HG03439 (cell line): ENCODE measurements around the gene UBE2N.
"Not testable (repeated sequence)": the region's sequence is repeated elsewhere in the genome, so short reads cannot be mapped to it uniquely, and the experiment has no call there.

Experiments
- ATAC-seq: cut with Tn5 transposase; IDR thresholded peaks from one replicate; pipeline ENCODE4 v1.9.1; 2021; ENCODE audit warnings: mild to moderate bottlenecking, moderate library complexity; ENCODE audit not compliant: unreplicated experiment

UBE2N gene

DNA sequence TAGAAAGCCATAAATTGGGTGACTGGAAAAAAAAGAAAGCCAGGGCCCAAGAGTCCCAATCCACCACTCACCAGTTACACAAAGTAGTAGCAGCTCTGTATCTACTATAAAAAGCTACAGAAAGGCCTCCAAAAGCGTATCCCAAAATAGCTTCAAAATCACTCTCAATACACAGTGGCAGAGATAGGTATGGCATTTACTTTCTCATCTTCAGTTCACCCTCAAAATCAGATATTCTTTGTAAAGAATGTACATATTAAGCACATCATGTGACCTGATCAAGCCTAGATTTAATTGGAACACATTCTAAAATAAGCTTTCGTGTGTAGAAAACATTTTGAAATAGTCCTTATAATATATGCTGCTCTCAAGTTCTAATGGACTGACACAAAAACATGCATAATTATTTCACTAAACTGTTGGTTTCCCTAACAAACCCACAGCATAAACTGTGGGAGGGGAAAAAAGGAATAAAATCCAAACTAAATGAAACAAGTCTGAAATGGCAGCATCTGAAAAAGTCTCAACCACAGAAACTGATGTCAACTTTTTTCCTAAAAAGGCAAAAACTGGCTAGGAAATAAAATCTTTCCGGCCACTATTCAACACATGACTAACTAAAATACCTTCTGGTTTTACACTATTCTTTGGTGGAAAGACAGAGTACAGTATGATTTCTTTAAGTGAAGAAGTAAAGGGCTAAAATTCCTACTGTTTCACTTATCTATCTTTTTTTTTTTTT lies 25.9 kb downstream of the UBE2N start:
- no peak for ATAC-seq

DNA sequence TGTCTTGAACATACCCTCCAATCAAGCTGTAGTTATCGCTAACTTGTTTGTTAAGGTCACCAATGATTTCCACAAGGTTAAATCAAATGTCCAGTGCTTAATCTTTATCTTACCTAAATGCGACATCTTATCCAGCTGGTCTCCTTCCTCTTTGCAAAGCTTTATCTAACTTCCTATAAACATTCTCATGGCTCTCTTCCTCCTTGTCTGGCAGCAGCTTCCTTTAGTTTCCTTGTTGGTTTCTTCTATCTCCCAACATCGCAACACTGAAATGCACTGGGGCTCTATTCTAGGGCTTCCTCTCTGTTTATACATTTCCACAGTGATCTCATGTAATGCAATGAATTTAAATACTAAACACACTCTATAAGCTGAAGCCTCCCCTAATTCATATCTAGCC lies 28.7 kb downstream of the UBE2N start:
- ATAC-seq, result no peak

DNA sequence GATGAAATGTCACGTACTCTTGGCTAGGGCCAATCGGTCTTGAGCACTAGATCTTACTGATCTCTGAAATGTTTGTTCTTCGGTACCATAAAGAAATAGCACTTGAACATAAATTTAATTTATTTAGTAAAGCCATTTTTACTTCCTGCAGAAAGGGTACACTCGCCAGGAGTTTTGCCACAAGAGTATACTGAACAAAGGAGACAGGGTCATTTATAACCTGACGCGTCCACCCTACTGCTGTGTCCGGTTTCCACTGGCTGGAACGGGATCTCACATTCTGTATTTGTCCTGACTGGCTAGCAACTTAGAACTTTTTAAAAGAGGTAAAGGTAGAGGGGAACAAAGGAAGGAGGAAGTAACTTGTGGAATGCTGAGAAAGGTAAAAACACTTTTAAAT lies 29.4 kb downstream of the UBE2N start:
- not testable (repeated sequence) for ATAC-seq

DNA sequence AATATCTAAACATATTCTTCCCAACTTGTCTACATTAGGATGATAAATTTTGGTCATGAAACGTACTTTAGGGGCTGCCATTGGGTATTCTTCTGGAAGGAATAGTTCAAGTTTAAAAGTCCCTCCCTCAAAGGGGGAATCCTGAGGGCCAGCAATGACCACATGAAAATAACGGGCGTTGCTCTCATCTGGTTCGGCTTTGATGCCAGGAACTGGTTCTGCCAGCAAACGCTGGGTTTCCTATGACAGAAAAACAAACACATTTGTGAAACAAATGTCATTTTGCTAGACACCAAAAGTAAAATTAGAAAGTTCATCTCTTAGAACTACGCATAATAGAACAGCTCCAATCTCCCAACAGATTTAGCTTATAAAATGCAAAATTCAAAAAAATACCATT lies 30.7 kb downstream of the UBE2N start:
- ATAC-seq, result not testable (repeated sequence)

DNA sequence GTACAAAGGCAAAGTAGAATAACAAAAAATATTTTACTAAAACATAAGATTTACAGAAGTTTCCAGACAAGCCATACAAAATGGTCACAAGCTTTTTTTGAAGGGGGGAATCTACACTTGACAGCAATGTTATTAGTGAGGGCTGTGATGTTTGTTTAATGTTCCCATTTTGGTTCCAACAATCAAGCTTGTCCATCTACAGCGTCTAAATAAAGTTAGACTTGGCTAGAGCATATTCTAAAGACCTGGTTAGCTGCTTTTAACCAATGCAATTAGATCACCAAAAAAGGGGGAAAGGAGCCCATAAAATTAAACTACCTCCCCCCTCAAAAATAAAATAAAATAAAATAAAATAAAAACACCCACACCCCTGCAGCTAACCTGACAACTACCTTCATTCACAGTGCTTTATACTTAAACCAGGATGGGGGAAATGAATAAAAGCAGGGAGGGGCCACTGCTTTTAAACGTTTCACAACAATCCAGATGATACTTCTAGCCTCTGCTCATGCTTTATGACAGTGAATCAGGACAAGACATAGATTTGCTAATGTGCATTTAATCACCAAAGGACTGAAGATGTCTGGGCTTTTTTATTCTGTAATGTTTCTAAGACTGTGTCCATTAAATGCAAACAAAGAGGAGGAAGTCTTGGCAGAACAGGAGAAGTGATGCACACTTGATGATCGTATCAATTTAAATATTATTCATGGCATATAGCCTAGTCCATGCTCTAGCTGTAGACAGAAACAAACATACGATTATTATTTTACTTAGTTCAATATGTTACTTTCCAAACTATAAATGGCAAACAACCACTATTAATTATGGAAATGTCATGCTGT lies 32.2 kb downstream of the UBE2N start:
- not testable (repeated sequence) for ATAC-seq

DNA sequence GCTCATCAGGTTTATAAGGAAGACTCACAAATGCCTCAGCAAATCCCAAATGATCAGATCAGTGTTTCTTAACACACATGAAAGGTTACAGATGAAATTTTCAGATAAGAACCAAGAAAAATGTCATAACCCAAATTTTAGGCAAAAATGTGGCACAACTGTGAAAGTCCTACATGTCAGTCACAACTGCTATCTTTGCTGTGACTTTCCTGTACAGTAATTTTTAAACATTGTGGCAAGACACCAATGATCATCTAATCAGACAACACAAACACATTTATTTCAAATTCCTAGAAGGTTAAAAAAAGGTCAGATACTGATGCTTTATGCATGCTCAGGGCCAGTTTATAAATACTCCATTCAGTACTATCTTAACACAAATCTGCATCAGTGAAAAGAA lies 32.9 kb downstream of the UBE2N start:
- no peak for ATAC-seq

DNA sequence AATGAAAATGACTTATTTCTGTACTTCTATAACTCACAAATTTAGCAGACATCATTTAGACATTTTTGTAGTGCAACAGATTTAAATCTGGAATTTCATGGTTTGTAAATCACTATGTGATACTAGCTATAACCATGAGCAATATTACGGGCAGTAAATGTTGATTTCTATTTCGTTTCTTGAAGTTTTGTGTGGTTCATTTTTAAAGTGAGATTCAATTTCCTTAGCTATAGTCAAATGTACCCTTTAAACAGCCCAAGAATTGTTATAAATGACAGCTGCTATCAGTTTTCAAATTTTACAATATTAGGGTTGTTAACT lies 33.8 kb downstream of the UBE2N start:
- ATAC-seq, result no peak

DNA sequence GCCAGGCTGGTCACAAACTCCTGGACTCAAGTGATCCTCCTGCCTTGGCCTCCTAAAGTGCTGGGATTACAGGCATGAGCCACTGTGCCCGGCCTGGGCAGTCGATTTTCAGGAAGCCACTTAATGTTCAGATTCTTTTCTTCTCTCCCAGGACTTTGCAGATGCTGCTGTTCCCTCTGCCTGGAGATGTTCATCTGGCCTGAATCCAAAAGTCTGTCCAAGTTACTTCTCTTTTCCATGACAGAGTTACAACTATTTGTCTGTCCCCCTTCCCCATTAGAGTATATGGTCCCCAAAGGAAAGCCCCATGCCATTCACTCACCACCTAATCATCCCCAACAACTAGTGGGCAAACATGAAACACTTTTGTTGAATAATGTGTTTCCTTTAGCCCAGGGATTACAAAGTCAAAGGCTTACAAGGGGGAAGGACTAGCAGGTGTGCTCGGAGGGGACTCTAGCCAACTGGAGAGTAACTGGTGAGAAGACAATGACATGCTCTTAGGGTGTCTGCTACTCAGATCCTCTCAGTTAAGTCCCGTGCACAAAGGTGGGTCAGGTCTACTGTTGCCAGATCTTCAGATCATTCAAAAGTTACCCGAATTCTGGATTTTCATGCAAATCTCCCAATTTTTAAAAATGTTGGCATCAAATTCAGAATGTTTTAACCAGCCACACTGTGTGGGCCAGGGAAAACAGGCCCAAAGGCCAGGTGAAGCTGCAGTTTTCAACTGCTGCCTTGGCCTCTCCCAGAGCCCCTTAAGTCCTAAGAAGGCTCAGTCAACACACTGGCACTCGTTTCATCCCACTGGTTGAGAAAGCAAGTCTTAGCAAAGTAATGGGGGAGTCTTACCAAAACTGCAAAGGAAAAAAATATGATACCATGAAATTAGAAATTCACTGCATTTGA lies 34.4 kb downstream of the UBE2N start:
- no peak for ATAC-seq

DNA sequence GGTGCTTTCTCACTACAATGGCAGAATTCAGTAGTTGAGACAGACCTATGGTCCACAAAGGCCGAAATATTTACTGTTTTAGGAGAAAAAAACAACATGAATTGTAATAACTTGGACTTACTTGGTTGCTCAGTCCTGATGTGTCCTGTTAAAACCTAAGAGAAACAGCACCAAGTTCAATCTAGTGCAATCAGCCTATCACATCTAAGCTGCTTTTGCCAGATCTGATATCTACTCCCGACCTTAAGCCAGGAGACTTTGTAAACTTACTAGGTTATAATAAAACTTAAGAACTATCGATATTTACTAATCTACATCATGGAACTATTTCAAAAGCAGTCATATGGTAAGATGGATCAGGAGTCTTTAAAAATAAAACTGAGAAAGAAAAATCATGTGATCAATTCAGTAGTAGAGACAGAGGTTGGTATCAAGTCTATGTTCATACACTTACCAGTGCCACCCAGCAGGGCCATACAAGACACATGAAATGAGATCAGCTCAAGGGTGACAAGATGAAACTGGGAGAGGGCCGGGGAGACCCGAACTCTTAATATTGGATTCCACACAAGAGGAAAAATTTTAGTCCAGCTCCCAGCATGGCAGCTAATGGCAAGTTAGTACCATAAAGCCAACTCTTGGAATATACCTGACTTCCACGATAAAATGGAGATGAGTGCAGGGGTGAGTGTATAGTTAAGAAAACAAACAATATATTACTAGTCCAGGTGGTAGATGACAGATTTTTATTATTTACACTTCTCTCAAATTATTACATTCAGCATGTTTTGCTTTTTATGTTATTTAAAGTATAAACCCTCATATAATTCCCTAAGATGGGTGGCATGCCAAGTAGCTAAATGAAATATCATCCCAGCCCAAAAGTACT lies 36.5 kb downstream of the UBE2N start:
- no peak for ATAC-seq

DNA sequence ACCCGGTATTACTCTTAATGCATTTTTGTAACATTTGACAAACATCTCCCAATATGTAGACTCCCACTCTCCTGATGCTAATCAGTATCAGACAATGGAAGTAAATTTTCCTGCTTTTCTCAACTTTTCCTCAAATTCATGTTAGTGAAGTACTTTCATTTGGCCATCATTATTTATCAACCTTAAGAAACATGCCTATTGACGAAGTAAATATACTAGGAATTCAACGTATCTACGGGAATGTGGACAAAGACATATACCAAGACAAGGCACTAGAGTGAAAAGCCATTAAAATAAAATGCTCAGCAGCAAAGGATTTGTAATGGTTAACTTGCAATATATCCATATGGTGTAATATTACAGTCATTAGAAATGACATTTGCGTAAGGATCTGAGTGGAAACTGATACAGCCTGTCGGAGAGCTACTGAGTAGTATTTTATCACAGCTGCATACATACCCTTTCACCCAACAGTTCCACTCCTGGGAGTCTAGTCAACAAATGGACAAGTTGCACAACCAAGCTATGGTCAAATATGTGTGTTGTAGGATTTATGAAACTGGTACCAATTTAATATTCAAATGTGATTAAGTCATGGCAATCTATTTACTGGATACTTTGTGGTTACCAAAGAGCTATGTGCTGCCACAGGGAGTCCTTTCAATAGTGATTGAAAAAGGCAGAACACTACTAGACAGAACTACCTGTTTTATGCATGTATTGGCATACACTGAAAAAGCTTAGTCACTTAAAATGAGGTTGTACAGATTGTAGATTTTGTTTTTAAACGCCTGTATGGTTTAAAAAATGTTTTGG lies 37.6 kb downstream of the UBE2N start:
- ATAC-seq, result no peak

DNA sequence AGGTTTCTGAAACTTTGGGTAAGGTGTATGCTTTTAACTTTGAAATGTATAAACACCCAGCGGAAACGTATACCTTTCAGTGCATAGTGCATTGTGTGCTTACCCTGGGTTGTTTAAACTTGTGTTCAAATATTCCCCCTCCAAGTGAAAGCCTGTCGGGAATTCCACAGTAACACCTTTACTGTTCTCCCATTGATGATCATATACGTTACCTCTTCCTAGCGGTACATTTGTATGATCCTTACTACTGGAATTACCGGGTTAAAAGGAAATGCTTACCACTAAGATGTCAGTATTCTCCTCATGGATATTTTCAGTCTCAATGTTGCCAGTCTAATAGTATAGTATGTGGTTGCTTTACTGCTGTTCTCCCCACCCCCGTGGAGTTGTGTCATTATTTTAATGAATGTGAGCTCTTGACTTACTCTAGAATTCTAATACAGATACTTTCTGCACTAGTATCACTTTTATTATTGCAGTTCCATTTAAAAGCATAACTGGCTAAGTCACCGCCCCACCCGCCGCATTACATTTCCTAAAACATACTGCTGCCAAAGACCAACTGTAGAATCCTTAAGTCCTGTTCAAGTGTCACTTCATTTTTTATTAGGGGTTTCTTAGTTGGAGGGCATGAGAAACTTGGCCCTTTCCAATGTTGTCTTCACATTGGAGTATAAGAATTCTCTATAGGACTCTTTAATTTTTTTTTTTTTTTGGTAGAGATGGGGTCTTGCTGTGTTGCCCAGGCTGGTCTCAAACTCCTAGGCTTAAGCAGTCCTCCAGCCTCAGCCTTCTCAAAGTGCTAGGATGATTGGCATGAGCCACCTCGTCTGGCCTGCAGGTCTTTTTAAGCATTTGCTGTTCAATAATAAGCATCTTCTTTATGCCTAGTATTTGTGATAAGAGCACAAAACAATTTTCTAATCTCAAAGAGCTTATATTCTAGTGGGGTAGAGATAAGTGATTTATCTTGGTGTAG lies 39.1 kb downstream of the UBE2N start:
- no peak for ATAC-seq

DNA sequence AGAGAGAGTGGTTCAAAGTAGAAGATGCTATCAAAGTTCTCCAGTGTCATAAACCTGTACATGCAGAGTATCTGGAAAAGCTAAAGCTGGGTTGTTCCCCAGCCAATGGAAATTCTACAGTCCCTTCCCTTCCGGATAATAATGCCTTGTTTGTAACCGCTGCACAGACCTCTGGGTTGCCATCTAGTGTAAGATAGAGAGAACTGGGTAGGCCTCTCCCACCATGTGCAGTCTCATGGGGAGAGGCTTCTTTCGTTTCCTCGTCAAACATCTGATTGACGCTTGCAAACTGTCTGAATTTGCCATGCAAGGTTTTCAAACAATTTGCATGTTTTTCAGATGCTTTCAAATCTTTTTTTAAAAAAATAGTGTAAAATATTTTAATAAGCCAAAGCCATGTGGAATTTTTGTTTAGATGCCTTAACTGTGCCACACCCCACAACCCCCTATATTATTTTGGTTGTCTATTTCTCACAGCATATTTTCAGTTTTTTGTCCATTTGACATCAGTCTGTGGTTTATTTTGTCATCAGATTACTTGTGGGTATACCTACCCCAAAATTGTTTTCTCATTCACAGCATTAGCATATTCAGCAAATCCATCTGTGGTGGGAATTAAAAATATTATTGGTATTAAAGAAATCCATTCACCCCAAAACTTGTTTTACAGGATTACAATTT lies 42.4 kb downstream of the UBE2N start:
- peak; percentile 76 for ATAC-seq

DNA sequence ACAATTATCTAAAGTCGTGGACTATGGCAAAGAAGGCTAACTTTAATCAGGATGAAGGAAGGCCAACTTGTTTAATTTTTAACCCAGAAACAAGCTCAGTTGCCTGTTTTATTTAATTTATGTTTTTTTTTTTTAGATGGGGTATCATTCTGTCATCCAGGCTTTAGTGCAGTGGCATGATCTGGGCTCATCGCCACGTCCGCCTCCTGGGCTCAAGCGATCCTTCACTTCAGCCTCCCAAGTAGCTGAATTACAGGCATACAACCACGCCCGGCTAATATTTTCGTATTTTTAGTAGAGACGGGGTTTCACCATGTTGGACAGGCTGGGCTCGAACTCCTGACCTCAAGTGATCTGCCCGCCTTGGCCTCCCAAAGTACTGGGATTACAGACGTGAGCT lies 44.3 kb downstream of the UBE2N start:
- ATAC-seq, result no peak

DNA sequence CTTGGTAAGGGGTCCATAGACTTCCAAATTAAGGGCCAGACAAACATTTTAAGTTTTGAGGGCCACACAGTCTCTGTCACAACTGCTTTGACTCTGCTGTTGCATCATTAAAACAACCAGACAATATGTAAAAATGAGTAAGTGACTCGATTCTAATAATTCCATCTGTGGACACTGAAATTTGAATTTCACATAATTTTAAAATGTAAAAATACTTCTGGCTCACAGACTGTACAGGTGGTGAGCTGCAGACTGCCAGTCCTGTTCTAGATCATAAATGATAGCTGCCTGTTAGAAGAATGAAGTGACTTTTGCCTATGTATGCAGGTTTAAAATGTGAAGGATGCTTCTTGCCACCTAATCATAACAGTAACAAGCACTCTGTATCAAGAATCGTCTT lies 48.3 kb downstream of the UBE2N start:
- no peak for ATAC-seq

DNA sequence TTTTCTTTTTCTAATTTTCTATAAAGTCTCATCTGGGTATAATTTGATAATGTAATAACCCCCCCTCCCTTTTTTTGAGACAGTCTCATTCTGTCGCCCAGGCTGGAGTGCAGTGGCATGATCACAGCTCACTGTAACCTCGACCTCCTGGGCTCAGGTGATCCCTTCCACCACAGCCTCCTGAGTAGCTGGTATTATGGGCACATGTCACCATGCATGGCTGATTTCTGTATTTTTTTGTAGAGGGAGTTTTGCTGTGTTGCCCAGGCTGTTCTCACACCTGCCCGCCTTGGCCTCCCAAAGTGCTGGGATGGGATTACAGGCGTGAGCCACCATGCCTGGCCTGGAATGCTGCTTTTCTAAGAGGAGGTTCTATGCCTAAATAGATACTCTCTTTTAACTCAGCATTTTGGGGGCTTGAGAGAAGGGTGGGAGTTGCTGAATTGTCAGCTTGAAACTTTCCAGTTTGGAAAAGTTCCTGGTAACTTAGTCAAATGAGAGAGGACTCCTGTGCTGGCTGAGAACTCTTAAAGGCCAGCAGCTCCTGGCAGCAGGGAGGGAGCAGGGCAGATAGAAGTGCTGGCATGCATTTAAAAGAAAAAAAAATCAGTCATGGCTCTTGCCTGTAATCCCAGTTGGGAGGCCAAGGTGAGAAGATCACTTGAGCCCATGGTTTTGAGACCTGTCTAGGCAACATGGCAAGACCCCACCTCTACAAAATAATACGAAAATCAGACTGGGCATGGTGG lies 51.0 kb downstream of the UBE2N start:
- ATAC-seq, result no peak

DNA sequence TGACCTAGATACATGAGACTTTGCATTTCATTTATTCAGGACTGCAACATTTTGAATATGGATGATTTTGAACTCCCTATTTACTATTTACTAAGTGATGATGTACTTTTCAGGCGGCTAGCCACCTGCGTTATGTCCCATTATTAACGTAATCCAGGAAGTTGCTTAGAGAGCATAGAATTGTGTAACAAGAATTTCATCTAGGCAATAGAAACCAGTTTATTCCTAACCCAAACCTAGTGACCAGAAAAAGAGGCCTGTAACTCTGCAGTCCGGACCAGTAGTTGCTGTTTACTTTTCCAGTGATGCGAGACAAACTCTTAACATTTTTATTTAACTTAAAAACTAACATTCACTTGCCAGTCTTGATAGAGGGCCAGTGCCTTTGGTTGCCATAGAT lies 51.7 kb downstream of the UBE2N start:
- ATAC-seq, result no peak

DNA sequence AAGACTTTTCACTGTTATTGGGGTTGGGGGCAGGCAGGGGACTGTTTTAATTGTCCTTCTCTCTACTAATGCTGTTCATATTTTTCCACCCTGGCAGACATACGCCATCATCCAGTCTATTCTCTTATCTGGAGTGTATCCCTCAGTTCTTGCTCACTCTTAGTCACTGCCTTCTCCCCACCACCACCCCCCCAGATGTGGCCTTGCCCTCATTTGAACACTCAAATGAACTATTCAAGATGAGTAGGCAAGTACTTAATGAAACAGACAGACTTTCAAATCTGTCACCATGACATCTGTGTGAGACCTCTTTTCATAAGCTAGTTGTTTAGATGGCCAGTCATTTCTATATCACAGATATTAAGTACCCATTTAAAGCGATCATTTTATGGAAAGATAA lies 54.0 kb downstream of the UBE2N start:
- ATAC-seq, result peak; percentile 36
